Heart right ventricle (tissue), 16 donors: ENCODE measurements around the gene FAIM2. TPM values are rescaled to one million over a fixed set of nuclear protein-coding genes. Genes with fewer than 3 reads are reported as not detected.

Experiments
- ATAC-seq, 8 donors: fragments of 200-7000 bp; cut with Tn5 transposase; one replicate each; pipeline ENCODE4 v1.9.1; 2020; ENCODE audit warnings: mild to moderate bottlenecking in 8 of 8, moderate library complexity in 8 of 8, moderate number of reproducible peaks in 1 of 8
- DNase-seq, 2 donors: peaks; one replicate each; pipeline ENCODE4 v3.0.0-alpha.2; 2020
- H3K27ac ChIP-seq, 10 donors: fragments of 200-600 bp; sonication (generic) in 2 of 10; one replicate each; pipeline versions ENCODE4 v1.5.0 to v1.8.0; 2020 to 2022; ENCODE audit warnings: mild to moderate bottlenecking in 3 of 10
- H3K27me3 ChIP-seq, 7 donors: fragments of 200-600 bp; one replicate each; pipeline ENCODE4 v1.8.0; 2021 to 2022; ENCODE audit warnings: mild to moderate bottlenecking in 2 of 7
- H3K36me3 ChIP-seq, 9 donors: fragments of 200-600 bp; sonication (generic) in 1 of 9; one replicate each; pipeline versions ENCODE4 v1.5.0 to v1.8.0; 2020 to 2022; ENCODE audit warnings: mild to moderate bottlenecking in 2 of 9
- H3K4me1 ChIP-seq, 9 donors: fragments of 200-600 bp; sonication (generic) in 1 of 9; one replicate each; pipeline versions ENCODE4 v1.5.0 to v1.8.0; 2020 to 2022; ENCODE audit warnings: mild to moderate bottlenecking in 4 of 9
- H3K4me3 ChIP-seq, 10 donors: fragments of 200-600 bp; sonication (generic) in 2 of 10; one replicate each; pipeline versions ENCODE4 v1.5.0 to v1.8.0; 2020 to 2022; ENCODE audit warnings: mild to moderate bottlenecking in 7 of 10, moderate library complexity in 2 of 10
- H3K9me3 ChIP-seq, 11 donors: fragments of 200-600 bp in 10 of 11; sonication (generic) in 2 of 11; one replicate each; pipeline versions ENCODE4 v1.5.0 to v1.8.0; 2013 to 2022; ENCODE audit warnings: mild to moderate bottlenecking in 2 of 11, control low read depth in 1 of 11, moderate library complexity in 1 of 11
- CTCF ChIP-seq, 9 donors: fragments of 200-600 bp; sonication (generic) in 2 of 9; IDR thresholded peaks; one replicate each; pipeline versions ENCODE4 v1.5.0 to v1.8.0; 2021 to 2022; ENCODE audit warnings: antibody characterized with exemption in 9 of 9, mild to moderate bottlenecking in 5 of 9, moderate library complexity in 1 of 9
- WGBS, 2 donors: extraction: QIAGEN DNeasy Blood & Tissue Kit; methylation state at CpG; one replicate each; pipeline ENCODE4 v1.1.7; 2013; ENCODE audit warnings: inconsistent platforms in 1 of 2; 5-methylcytosine and 5-hydroxymethylcytosine counted together
- intact Hi-C, 10 donors: fragments of 100-400 bp; cut with DNase I; formaldehyde crosslinking; loops; one replicate each; pipeline versions ENCODE4 v1.11.1 to v1.14.2; 2022
- polyA plus RNA-seq, 2 donors: library from polyadenylated mRNA; stranded (reverse); fragments of 200-250 nt; gene quantifications; one replicate each; pipeline ENCODE4 v1.2.3, GENCODE V29; 2013
- total RNA-seq, 10 donors: library from RNA; stranded (reverse); fragmentation: NEBNext Ultra II Directional in 3 of 10; extraction: Animal tissue kit (Norgen Biotek cat#: 25700) in 3 of 10; gene quantifications; one replicate each; pipeline versions ENCODE4 v1.2.1 to v1.2.4, GENCODE V29; 2021 to 2023
- donor health status: Arrhythmogenic right ventricular cardiomyopathy.
- donor health status: ischemic (EF 13 %, LVEDD 7.1; RV severe dilation, severe dysfunction).
- donor health status: healthy with polysubstance abuse.
- donor health status: DM: no; HTN: yes; CAD: no.
- donor health status: DM: no; HTN: no; CAD: no.
- donor health status: ischemic (EF 25% LVEDD 6.9; RV normal size, moderate dysfunction).
- donor health status: ischemic (EF 25% LVEDD 5.7; RV mildly dilated, moderate dysfunction).
- donor health status: healthy.
- donor health status: DM: yes; HTN: yes; CAD: no.
- donor health status: Ischemic cardiomyopathy.
- donor health status: ischemic (EF 35%, LVEDD 5.7; RV mildly dilated, moderate dysfunction).
- donor health status: nonischemic (EF 11% LVEDD 7.7; RV severe dilation, severe dysfunction).
- donor health status: DM: yes; HTN: yes; CAD: no.
- donor health status: PGD.
- donor health status: ischemic (EF 29% LVEDD 5.4; RV normal size, mild dysfunction).
- donor health status: nonischemic (EF 23%, LVEDD 6.1; RV moderate dilation, normal function).

The FAIM2 gene
- total and polyA plus RNA-seq, 12 donors, result 1.2 to 15.0 (median 3.5) TPM

- no peaks in the 10 kb centered on the region for H3K9me3 ChIP-seq
- intact Hi-C loops, result no loop called here
- ATAC-seq (no peak), DNase-seq (no peak)
- no peaks in the 10 kb centered on the region for H3K36me3 ChIP-seq
- 81 to 83% methylated on average over 15 of the region's 15 CpGs for WGBS, 2 donors
- no peak overlapping the region for H3K27ac ChIP-seq
- no peaks in the 10 kb centered on the region for H3K4me1 ChIP-seq
- peaks cover 0 to 38% (median 14%) of the 10 kb centered on the region in 7 donors for H3K27me3 ChIP-seq
- no peak overlapping the region for H3K4me3 ChIP-seq
- TF ChIP-seq CTCF (IDR thresholded peaks at IDR 0.05), result no peak
These were observed 15.9 kb downstream of the FAIM2 start for GRCh38 chr12:49887536-49888401.

GRCh38 chr12:49887091-49887490 is 16.6 kb downstream of the FAIM2 start:
- WGBS, 2 donors, result 78 to 85% methylated on average over 9 of the region's 9 CpGs
- no peaks in the 10 kb centered on the region for H3K4me1 ChIP-seq
- H3K27ac ChIP-seq, result no peak overlapping the region
- ATAC-seq (no peak), DNase-seq (no peak)
- no peak for TF ChIP-seq CTCF (IDR thresholded peaks at IDR 0.05)
- peaks cover 0 to 35% (median 18%) of the 10 kb centered on the region in 7 donors for H3K27me3 ChIP-seq
- intact Hi-C loops, result no loop called here
- no peaks in the 10 kb centered on the region for H3K9me3 ChIP-seq
- no peaks in the 10 kb centered on the region for H3K36me3 ChIP-seq
- no peak overlapping the region for H3K4me3 ChIP-seq

- H3K36me3 ChIP-seq, result no peaks in the 10 kb centered on the region
- no peak for TF ChIP-seq CTCF (IDR thresholded peaks at IDR 0.05)
- no peaks in the 10 kb centered on the region for H3K4me1 ChIP-seq
- H3K9me3 ChIP-seq, result no peaks in the 10 kb centered on the region
- H3K4me3 ChIP-seq, result no peak overlapping the region
- intact Hi-C loops, result no loop called here
- peaks cover 0 to 33% (median 18%) of the 10 kb centered on the region in 7 donors for H3K27me3 ChIP-seq
- no peak overlapping the region for H3K27ac ChIP-seq
- 56 to 70% methylated on average over 16 of the region's 16 CpGs for whole genome bisulfite sequencing, 2 donors
- no peak for ATAC-seq
- no peak for DNase-seq
These were observed 17.8 kb downstream of the FAIM2 start for GRCh38 chr12:49885663-49886461.

GRCh38 chr12:49885118-49885517 is 18.6 kb downstream of the FAIM2 start:
- ATAC-seq, result no peak
- intact Hi-C loops, result no loop called here
- no peak for TF ChIP-seq CTCF (IDR thresholded peaks at IDR 0.05)
- no peak overlapping the region for H3K27ac ChIP-seq
- H3K4me1 ChIP-seq, result no peaks in the 10 kb centered on the region
- no peaks in the 10 kb centered on the region for H3K9me3 ChIP-seq
- H3K36me3 ChIP-seq, result no peaks in the 10 kb centered on the region
- WGBS, 2 donors, result 56 to 61% methylated on average over 6 of the region's 6 CpGs
- no peak for DNase-seq
- no peak overlapping the region for H3K4me3 ChIP-seq
- peaks cover 0 to 29% (median 18%) of the 10 kb centered on the region in 7 donors for H3K27me3 ChIP-seq
